Germinal center (tissue), 1 donor: ENCODE data around the gene CCDC24.

Experiments used
- DNase-seq: peaks from one replicate; pipeline ENCODE4 v3.0.0; 2012; ENCODE audit warnings: mixed read lengths, low spot score

CCDC24 gene

GRCh38 chr1:43999455-43999854 lies 8.1 kb downstream of the CCDC24 start:
- DNase-seq: no peak

GRCh38 chr1:44000122-44000665 lies 8.8 kb downstream of the CCDC24 start:
- DNase-seq: no peak

DNA sequence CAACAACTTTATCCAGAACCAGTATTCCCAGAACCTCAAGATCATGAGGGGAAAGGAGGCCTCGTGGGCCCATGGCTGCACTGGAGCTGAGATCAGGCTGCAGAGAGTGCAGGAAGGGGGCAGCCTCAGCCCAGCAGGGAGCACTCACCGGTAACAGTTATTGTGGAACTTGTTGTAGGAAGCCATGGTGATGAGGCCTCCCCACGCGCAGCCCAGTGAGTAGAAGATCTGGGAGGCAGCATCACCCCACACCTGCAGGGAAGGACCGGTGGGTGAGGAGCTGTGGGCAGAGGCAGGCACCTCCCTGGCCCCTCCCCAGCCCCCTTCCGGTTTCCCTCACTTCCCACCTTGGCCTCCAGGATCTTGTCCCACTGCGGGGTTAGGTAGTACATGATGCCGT lies 10.8 kb downstream of the CCDC24 start:
- no peak for DNase-seq

GRCh38 chr1:44002606-44003157 lies 11.3 kb downstream of the CCDC24 start:
- DNase-seq: no peak

DNA sequence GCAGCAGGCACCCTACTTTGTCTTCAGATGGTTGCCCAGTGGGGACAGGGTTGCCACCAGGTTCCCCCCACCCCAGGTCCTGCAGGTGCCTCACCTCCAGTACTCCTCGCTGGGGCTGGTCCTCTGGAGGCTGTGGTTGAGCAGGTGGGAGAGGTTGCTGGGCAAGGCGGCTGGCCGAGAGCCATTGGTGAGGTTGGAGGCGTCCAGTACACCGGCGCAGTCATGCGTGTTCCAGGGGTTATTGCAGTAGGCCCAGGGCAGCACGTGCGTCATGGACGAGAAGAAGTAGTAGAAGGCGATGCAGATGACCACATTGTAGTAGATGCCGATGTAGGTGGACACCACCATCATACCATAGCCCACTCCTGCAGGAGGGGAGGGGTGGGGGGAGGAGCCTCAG lies 16.9 kb downstream of the CCDC24 start:
- no peak for DNase-seq

- DNase-seq: no peak
These were observed 19.6 kb downstream of the CCDC24 start for GRCh38 chr1:44010935-44011471.

- no peak for DNase-seq
These were observed 21.0 kb downstream of the CCDC24 start for GRCh38 chr1:44012404-44012803.

DNA sequence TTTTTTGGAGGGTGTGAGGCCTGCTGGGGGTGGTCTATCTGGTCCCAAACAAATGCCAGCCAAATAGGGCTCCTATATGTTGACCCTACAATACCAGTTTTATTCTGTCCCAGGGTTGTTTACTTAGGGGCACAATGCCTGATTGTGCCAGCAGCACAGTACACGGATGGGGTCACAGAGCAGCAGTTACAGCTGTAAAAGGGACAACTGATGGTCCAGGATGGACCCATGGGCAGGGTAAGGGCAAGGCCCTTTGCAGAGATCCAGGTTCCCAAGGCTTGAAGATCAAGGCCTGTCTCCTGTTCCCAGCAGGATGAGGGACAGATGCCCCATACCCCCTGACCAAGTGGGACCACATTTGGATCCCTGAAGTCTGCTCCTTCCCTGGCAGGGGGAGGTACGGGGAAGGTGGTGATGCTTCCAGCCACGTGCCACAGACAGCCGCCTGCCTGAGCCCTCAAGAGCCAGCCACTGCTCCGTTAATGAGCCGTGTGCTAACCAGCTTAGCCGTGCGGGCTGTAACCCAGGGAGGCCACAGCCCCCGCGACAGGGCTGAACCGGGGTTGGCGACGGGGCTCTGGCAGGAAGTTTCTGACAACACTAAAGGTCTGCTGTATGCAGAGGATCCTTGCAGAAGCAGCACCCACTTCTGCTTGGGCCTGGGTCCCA lies 21.7 kb downstream of the CCDC24 start:
- no peak for DNase-seq

GRCh38 chr1:44013949-44014348 lies 22.6 kb downstream of the CCDC24 start:
- no peak for DNase-seq

GRCh38 chr1:44014365-44015104 lies 23.1 kb downstream of the CCDC24 start:
- DNase-seq: no peak

GRCh38 chr1:44015206-44015605 lies 23.8 kb downstream of the CCDC24 start:
- DNase-seq: no peak

DNA sequence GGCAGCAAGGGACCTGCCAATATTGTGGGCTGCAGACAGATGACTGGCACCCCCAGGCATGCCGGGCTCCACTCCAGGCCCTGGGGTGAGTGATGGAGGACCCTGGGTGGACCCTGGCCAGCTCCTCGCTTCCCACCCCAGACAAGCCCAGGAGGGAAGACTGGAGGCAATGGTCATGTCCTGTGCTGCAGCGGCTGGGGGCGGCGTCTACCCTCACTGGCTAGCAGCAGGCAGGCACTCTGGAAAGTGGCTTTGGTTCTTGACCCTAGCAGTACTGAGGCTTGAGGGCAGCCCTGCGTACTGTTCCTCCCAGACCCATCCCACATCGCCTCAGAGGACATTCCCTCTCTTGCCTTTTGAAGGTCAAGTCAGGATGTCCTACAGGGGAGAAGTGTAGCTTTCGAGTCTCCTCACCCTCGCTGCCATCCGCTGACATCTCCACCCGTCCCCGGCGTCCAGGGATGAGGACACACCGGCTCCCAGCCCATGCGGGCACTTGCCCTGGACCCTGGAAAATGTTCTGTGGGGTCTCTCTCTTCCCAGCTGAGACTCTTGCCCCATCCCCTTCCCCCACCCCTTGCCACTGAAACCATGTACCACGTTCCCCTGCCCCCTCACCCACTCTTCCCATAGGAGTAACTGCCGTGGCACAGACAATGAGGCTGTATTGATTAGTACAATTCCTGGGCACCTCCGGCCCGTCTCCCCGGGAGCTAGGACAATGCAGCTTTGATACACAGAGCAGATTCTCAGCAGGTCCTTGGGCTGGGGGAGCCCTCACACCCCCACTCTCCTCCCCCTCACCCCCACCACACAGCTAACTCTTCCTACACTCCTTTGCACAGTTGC lies 24.9 kb downstream of the CCDC24 start:
- no peak for DNase-seq

GRCh38 chr1:44016890-44017400 lies 25.5 kb downstream of the CCDC24 start:
- DNase-seq: no peak

GRCh38 chr1:44019466-44019948 lies 28.1 kb downstream of the CCDC24 start:
- no peak for DNase-seq

DNA sequence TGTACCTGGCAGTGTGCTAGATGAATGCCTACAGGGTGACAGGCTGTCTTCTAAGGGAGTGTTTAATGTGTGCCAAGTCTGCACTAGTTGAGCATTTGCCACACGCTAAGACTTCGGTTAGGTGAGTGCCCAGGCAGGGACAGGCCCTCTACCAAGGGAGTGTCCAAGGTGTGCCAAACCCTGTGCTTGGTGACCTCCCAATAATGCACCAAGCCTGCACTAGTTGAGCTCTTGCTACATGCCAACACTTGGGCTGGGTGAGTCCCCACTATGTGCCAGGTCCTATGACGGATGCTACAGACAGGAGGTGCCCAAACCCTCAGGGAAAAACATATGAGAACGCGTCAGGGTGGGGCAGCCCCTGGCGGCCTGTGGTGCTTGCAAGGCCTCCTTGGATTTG lies 29.1 kb downstream of the CCDC24 start:
- DNase-seq: no peak

DNA sequence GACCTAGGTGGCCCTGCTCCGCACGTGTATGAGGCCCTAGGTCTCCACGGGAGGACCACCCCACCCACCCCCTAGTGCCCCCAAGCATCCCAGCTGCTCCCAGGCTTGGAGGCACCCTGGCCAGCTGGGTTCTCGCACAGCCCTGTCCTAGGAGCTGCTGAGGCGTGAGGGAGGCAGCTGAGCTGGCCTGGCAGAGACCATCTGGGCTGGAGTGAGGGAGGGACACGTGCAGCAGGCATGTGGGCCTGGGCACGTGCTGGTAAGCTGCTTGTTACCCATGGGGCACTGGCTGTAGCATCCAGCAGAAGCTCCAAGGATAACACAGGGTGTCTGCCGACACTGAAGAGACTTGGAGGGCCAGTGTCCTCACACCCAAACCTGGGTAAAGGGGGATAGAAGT lies 29.8 kb downstream of the CCDC24 start:
- DNase-seq: no peak

- DNase-seq: no peak
These were observed 30.4 kb downstream of the CCDC24 start for GRCh38 chr1:44021581-44022321.

- DNase-seq: no peak
These were observed 32.9 kb downstream of the CCDC24 start for GRCh38 chr1:44024031-44024902.

DNA sequence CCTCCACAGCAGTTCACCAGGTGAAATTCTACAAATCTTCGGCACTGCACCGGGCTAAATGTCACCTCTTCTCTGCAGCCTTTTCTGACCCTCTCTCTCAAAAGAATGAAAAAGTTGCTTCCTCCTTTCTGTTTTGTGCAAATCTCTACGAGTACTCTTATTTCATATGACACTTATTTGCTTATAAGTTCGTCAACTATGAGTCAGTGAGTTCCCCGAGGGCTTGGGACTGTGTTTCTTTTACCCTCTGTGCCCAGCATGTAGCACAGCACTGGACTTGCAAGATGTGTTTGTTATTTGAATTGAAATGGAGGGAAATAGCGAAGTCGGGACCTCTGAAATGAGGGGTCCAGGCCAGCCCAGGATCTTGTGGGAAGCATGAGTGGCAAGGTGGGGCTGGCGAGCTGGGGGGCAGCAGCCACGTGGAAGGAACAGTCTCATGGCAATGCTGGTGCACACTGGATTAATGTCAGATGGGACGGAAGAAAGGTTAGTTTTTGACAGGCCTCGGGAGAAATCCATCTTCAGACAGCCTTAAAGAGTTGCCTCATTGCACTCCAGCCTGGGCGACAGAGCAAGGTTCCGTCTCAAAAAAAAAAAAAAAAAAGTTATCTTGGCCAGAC lies 33.6 kb downstream of the CCDC24 start:
- DNase-seq: peak; percentile 50
